GM13976 (cell line): ENCODE data around the gene NOC3L.

ENCODE experiments used
- DNase-seq: peaks from one replicate; pipeline ENCODE4 v3.0.0; 2012; ENCODE audit warnings: low spot score
- in situ Hi-C: fragments of 300-500 bp; cut with MboI; formaldehyde crosslinking; loops from one replicate; pipeline ENCODE4 v1.12.0; 2022; ENCODE audit warnings: low sequenced_read_pairs, mixed read lengths, inconsistent platforms; ENCODE audit not compliant: unreplicated experiment
- TF ChIP-seq, protein P1 (sequence below): IDR thresholded peaks from 2 replicates; pipeline ENCODE4 v1.5.1; 2012; ENCODE audit warnings: borderline replicate concordance, mild to moderate bottlenecking; ENCODE audit not compliant: insufficient read depth; ENCODE audit errors: extremely low read depth, missing control alignments, control extremely low read depth

Gene NOC3L

GRCh38 chr10:94294168-94294567 is 68.6 kb downstream of the NOC3L start:
- TF ChIP-seq, protein P1, sequence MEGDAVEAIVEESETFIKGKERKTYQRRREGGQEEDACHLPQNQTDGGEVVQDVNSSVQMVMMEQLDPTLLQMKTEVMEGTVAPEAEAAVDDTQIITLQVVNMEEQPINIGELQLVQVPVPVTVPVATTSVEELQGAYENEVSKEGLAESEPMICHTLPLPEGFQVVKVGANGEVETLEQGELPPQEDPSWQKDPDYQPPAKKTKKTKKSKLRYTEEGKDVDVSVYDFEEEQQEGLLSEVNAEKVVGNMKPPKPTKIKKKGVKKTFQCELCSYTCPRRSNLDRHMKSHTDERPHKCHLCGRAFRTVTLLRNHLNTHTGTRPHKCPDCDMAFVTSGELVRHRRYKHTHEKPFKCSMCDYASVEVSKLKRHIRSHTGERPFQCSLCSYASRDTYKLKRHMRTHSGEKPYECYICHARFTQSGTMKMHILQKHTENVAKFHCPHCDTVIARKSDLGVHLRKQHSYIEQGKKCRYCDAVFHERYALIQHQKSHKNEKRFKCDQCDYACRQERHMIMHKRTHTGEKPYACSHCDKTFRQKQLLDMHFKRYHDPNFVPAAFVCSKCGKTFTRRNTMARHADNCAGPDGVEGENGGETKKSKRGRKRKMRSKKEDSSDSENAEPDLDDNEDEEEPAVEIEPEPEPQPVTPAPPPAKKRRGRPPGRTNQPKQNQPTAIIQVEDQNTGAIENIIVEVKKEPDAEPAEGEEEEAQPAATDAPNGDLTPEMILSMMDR, result no peak
- in situ Hi-C loops, result no loop called here
- DNase-seq, result no peak

DNA sequence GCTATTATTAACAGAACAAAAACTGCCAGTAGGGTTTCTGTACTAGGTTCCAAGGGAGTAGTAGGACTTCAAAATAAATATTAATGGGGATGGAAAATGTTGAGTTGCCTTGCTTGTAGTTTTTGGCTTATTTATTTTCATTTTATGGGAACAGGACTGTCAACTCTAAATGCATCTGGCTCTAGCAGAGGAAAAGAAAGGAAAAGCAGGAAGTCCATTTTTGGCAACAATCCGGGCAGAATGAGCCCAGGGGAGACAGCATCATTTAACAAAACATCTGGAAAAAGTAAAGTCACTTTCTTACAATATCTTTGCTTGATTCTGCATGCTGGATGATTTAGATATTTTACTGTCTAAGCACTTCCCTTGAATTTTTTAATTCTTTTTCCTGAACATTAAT is 69.4 kb downstream of the NOC3L start:
- TF ChIP-seq, protein P1, result no peak
- DNase-seq, result no peak
- in situ Hi-C loops, result no loop called here

GRCh38 chr10:94292434-94293090 is 70.2 kb downstream of the NOC3L start:
- no peak for DNase-seq
- in situ Hi-C loops, result no loop called here
- TF ChIP-seq, protein P1, result no peak

DNA sequence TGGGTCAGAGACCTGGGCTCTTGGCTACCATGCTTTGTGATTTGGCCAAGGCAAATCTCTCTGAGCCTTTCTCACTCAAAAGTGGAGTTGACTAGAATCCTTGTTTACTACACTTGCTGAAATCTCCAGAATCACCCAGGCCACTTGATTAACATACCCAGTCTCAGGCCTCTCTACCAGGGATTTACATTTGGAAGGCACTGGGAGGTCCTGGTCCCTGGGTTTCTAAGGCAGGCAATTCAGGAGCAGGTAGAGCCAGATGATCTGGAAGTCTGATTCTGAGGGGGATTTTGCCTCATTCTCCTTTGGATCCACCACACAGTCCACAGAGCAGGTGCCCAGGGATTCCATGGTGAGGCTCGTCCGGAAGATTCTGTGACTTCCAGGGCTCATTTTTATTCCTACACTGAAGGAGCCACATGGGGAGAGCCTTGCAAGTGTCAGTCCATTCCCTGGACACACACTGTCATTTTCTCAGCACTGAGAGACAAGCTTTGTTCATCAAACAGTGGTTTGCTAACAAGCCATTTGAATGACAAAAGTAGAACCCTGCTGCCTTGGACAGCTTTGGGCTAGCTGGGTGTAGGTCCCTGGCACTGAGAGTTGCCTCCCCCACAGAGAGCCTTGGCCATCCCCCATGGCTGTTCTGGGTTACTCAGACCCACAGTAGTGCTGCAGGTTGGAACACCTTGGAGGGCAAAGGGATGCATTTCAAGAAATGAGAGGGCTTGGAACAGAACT is 74.2 kb downstream of the NOC3L start:
- in situ Hi-C loops, result no loop called here
- no peak for DNase-seq
- TF ChIP-seq, protein P1, result no peak

DNA sequence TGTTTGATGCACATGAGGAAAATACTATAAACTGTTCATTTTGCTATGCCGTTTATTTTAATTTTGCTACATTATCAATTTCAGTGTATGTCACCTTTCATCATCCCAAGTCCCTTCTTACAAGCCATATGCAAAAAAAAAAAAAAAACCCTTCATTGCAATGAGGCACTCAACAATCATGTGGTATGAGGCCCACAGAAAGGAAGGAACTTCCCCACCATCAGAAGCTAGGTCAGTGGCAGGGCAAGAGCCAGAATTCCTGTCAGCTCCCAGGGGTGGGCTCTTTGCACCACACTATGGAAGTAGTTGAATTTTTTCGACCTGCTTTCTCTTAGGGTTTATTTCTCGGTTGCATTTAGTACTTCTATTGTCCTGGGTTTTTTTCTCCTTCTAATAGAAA is 75.4 kb downstream of the NOC3L start:
- no peak for DNase-seq
- TF ChIP-seq, protein P1, result no peak
- in situ Hi-C loops, result no loop called here

GRCh38 chr10:94286901-94287300 is 75.8 kb downstream of the NOC3L start:
- no peak for DNase-seq
- in situ Hi-C loops, result no loop called here
- TF ChIP-seq, protein P1, result no peak
